Suprapubic skin (tissue), 3 donors: ENCODE measurements around the gene SENP6.
"Not testable (repeated sequence)": the region's sequence is repeated elsewhere in the genome, so short reads cannot be mapped to it uniquely, and the experiment has no call there.

Experiments used
- POLR2A ChIP-seq, 2 donors: fragments of 450-650 bp; IDR thresholded peaks; one replicate each; pipeline ENCODE4 v1.6.1; 2017; ENCODE audit warnings: antibody characterized with exemption in 2 of 2, mild to moderate bottlenecking in 2 of 2, moderate library complexity in 2 of 2
- TF ChIP-seq, protein P1 (sequence below), 2 donors: fragments of 200-600 bp in 1 of 2; fragments of 450-650 bp in 1 of 2; sonication (generic) in 1 of 2; IDR thresholded peaks; one replicate each; pipeline ENCODE4 v1.5.1; 2016 to 2019; ENCODE audit warnings: antibody characterized with exemption in 2 of 2, mild to moderate bottlenecking in 1 of 2, moderate library complexity in 1 of 2

GRCh38 chr6:75584552-75584951, 17.1 kb upstream of the SENP6 start:
- not testable (repeated sequence) for TF ChIP-seq POLR2A (IDR thresholded peaks at IDR 0.05)
- TF ChIP-seq, protein P1, sequence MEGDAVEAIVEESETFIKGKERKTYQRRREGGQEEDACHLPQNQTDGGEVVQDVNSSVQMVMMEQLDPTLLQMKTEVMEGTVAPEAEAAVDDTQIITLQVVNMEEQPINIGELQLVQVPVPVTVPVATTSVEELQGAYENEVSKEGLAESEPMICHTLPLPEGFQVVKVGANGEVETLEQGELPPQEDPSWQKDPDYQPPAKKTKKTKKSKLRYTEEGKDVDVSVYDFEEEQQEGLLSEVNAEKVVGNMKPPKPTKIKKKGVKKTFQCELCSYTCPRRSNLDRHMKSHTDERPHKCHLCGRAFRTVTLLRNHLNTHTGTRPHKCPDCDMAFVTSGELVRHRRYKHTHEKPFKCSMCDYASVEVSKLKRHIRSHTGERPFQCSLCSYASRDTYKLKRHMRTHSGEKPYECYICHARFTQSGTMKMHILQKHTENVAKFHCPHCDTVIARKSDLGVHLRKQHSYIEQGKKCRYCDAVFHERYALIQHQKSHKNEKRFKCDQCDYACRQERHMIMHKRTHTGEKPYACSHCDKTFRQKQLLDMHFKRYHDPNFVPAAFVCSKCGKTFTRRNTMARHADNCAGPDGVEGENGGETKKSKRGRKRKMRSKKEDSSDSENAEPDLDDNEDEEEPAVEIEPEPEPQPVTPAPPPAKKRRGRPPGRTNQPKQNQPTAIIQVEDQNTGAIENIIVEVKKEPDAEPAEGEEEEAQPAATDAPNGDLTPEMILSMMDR (IDR thresholded peaks at IDR 0.05) = not testable (repeated sequence)
